Measurements from ENCODE around the gene LRRTM3.

DNA sequence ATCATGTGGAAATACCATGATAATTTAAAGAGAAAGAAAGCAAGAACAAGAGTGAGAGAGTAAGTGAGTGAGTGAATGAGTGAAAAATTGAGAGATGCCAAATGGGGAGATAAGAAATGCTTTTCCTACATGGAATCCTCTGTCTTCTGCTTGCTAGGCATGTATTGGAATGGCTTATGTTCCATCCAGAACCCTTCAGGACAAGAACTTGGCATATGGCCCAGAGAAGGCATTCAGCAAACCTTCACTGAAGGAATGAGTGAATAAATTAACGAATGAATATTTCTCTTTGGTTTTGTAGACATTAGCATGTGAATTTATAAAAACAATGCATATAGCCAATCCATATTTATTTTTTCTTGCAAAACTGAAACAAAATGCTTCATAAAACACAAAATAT, 162.2 kb downstream of the LRRTM3 start:
- no peak for TF ChIP-seq CTCF (IDR thresholded peaks at IDR 0.05)
- no peak for TF ChIP-seq POLR2AphosphoS5 (IDR thresholded peaks at IDR 0.05)
